Measurements from ENCODE around the gene UGDH. TPM values are rescaled to one million over a fixed set of nuclear protein-coding genes. Genes with fewer than 3 reads are reported as not detected.
A peak's percentile ranks its signal among the peaks of the same experiment; 100 is the strongest.

The UGDH gene
- polyA plus RNA-seq, 1 donor (not counting 4 experiments of a cell fraction or from before 2014, with no cell fraction given): 39.4 TPM

DNA sequence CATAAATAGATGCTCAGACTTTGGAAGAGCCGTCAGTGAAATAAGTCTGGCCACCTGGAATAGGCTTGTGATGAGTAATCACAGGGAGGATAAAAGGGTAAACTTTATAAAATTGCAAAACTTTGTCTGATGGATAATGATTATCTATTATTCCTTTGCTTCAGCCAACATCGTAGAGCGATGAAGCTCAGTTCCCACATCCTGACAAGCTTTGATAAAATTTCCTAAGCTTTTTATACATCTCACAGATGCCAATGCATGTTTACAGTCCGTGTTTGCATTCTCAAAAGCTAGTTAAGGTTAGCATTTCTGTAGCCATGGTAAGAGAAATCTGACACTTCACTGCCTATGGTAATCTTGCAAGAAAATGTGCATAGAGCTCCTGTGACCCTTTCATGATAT is 15.4 kb upstream of the UGDH start:
- no peak overlapping the region for H2AFZ ChIP-seq (ENCODE audit: control insufficient read depth, low read length)
- no peaks in the 10 kb centered on the region for H4K20me1 ChIP-seq (ENCODE audit: control insufficient read depth, extremely low read depth, insufficient read depth, low read length)
- H3K9me3 ChIP-seq (ENCODE audit: control insufficient read depth, low read depth, low read length): no peaks in the 10 kb centered on the region
- H3K4me1 ChIP-seq (ENCODE audit: control insufficient read depth, extremely low read depth, insufficient read depth, low read length): peaks cover 29% of the 10 kb centered on the region
- H3K4me3 ChIP-seq (ENCODE audit: control insufficient read depth in 2 of 3, extremely low read depth in 1 of 3, insufficient read depth in 2 of 3, low read depth in 1 of 3, low read length in 3 of 3): no peak overlapping the region
- H3K9me1 ChIP-seq (ENCODE audit: control insufficient read depth, extremely low read depth, insufficient read depth, low read length): no peaks in the 10 kb centered on the region
- TF ChIP-seq EZH2 (IDR thresholded peaks at IDR 0.05; ENCODE audit: low read length) (no peak), CTCF (optimal IDR thresholded peaks at IDR 0.05 in 1 of 3, IDR thresholded peaks at IDR 0.05 in 1 of 3, conservative IDR thresholded peaks at IDR 0.05 in 1 of 3; ENCODE audit: extremely low read depth in 1 of 3, insufficient read depth in 2 of 3, low read length in 3 of 3) (no peak)
- FAIRE-seq (no peak), DNase-seq (ENCODE audit: low read depth, low spot score) (no peak)
- no peaks in the 10 kb centered on the region for H3K27me3 ChIP-seq (ENCODE audit: control insufficient read depth, extremely low read depth, insufficient read depth, low read length)
- no peak overlapping the region for H3K27ac ChIP-seq (ENCODE audit: control insufficient read depth, insufficient read depth, low read length)
- dilution Hi-C loops (cut with MboI; ENCODE audit: extremely low pct_ligation_motif_present, low sequenced_read_pairs): no loop called here
- no peaks in the 10 kb centered on the region for H3K79me2 ChIP-seq (ENCODE audit: control insufficient read depth, insufficient read depth, low read length)
- no peak overlapping the region for H3K4me2 ChIP-seq (ENCODE audit: control insufficient read depth, extremely low read depth, insufficient read depth, low read depth, low read length)
- H3K9ac ChIP-seq (ENCODE audit: control insufficient read depth, extremely low read depth, insufficient read depth, low read length): no peak overlapping the region
- peaks cover 0 to 3% of the 10 kb centered on the region in 2 experiments for H3K36me3 ChIP-seq (ENCODE audit: control insufficient read depth in 2 of 2, extremely low read depth in 1 of 2, insufficient read depth in 2 of 2, low read length in 2 of 2)

- Histone ChIP-seq H3K9me1 (ENCODE audit: control insufficient read depth, extremely low read depth, insufficient read depth, low read length) (no peaks in the 10 kb centered on the region), H3K79me2 (ENCODE audit: control insufficient read depth, insufficient read depth, low read length) (no peaks in the 10 kb centered on the region), H3K4me2 (ENCODE audit: control insufficient read depth, extremely low read depth, insufficient read depth, low read depth, low read length) (no peak overlapping the region), H3K9me3 (ENCODE audit: control insufficient read depth, low read depth, low read length) (no peaks in the 10 kb centered on the region), H3K4me1 (ENCODE audit: control insufficient read depth, extremely low read depth, insufficient read depth, low read length) (peaks cover 29% of the 10 kb centered on the region), H3K27me3 (ENCODE audit: control insufficient read depth, extremely low read depth, insufficient read depth, low read length) (no peaks in the 10 kb centered on the region), H3K27ac (ENCODE audit: control insufficient read depth, insufficient read depth, low read length) (peak overlapping the region; percentile 2), H2AFZ (ENCODE audit: control insufficient read depth, low read length) (no peak overlapping the region), H4K20me1 (ENCODE audit: control insufficient read depth, extremely low read depth, insufficient read depth, low read length) (no peaks in the 10 kb centered on the region), H3K9ac (ENCODE audit: control insufficient read depth, extremely low read depth, insufficient read depth, low read length) (no peak overlapping the region), H3K36me3 (ENCODE audit: control insufficient read depth in 2 of 2, extremely low read depth in 1 of 2, insufficient read depth in 2 of 2, low read length in 2 of 2) (peaks cover 0 to 3% of the 10 kb centered on the region in 2 experiments), H3K4me3 (ENCODE audit: control insufficient read depth in 2 of 3, extremely low read depth in 1 of 3, insufficient read depth in 2 of 3, low read depth in 1 of 3, low read length in 3 of 3) (no peak overlapping the region)
- dilution Hi-C loops (cut with MboI; ENCODE audit: extremely low pct_ligation_motif_present, low sequenced_read_pairs): no loop called here
- no peak for TF ChIP-seq CTCF (optimal IDR thresholded peaks at IDR 0.05 in 1 of 3, IDR thresholded peaks at IDR 0.05 in 1 of 3, conservative IDR thresholded peaks at IDR 0.05 in 1 of 3; ENCODE audit: extremely low read depth in 1 of 3, insufficient read depth in 2 of 3, low read length in 3 of 3)
- TF ChIP-seq EZH2 (IDR thresholded peaks at IDR 0.05; ENCODE audit: low read length): no peak
- DNase-seq (ENCODE audit: low read depth, low spot score) (no peak), FAIRE-seq (peak; percentile 57)
Observed at GRCh38 chr4:39541987-39542610, 14.9 kb upstream of the UGDH start.
